Measurements from ENCODE around the gene PRADC1.
"Not testable (repeated sequence)": the region's sequence is repeated elsewhere in the genome, so short reads cannot be mapped to it uniquely, and the experiment has no call there.

The PRADC1 gene

DNA sequence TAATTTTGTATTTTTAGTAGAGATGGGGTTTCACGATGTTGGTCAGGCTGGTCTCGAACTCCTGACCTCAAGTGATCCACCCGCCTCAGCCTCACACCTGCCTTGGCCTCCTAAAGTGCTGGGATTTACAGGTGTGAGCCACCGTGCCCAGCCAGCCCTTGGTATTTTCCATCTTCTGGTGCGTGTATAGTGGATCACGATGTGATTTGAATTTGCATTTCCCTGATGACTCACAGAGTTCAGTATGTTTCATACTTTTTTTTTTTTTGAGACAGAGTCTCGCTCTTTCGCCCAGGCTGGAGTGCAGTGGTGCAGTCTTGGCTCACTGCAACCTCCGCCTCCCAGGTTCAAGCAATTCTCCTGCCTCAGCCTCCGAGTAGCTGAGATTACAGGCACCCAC, 32.8 kb downstream of the PRADC1 start:
- not testable (repeated sequence) for DNase-seq

DNA sequence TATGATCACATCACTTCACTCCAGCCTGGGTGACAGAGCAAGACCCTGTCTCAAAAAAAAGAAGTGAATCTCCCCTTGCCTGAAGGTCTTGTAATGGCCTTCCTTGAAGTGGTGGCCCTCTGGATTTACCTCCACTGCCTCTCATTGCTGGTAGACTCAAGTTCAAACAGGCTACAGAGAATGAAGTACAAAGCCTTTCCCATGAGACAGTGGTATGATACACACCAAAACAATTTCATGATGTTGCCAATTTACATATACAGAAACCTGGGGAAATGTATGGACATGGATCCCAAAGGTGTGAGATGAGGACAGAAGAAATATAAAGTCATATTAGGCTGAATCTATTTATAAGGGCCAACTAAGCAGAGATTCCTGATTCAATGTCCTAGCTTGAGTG, 35.5 kb downstream of the PRADC1 start:
- no peak for DNase-seq

DNA sequence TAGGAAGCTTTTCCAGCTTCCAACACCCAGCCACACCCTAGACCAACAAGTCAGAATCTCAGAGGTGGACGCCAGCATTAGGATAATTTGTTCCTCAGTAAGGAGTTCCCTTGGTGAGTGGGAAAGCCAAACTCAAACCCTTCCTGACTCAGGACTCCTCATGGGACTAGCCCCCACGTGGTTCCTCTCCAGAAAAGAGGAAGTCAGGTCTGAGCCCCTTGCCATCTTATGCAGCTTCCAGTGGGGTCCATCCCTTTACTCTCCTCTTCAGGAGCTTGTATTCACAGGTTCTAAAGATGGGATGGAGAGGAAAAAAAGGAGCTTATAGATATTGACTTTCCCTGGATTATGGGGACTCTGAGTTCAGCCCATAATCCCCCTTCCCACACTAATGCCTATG, 45.5 kb downstream of the PRADC1 start:
- no peak for DNase-seq

DNA sequence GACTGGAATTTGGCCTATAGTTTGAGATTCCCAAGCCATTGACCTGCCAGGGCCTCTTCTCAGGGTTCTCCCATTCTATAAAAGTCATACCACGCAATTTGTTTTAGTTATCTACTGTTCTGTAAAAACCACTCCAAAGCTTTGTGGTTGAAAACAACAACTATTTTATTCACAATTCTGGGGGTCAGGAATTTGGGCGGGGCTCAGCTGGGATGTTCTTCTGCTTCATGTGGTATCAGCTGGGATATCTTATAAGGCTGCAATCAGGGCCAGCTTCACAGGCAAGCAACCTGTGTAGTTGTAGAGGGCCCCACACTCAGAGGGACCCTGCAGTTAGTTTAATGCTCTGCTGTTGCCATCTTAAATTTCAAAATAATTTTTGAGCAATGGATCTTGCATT, 47.1 kb downstream of the PRADC1 start:
- no peak for DNase-seq

Measured in NCI-H526 treated with DMSO at 0.1 percent for 48 hours (cell line).